B cell (primary cell): ENCODE results near the gene PFKFB3. TPM values are rescaled to one million over a fixed set of nuclear protein-coding genes. Genes with fewer than 3 reads are reported as not detected.

Source experiments
- ATAC-seq: fragments of 200-7000 bp; cut with Tn5 transposase; one replicate; pipeline ENCODE4 v1.10.0; 2021; ENCODE audit warnings: low read depth, mild to moderate bottlenecking, moderate number of reproducible peaks, moderate library complexity
- CTCF ChIA-PET: fragments of 350-600 bp; sonication (Branson Sonifier 250); formaldehyde crosslinking; loops from one replicate; lab custom pipeline; 2021; ENCODE audit warnings: antibody characterized with exemption, inconsistent platforms; lab: Charles Lee
- POLR2A ChIA-PET: fragments of 350-600 bp; sonication (Branson Sonifier 250); formaldehyde crosslinking; loops from one replicate; lab custom pipeline; 2021; ENCODE audit warnings: antibody characterized with exemption; lab: Charles Lee
- DNase-seq: peaks from one replicate; pipeline ENCODE4 v3.0.0; 2013
- H2AFZ ChIP-seq: 2 replicates; pipeline ENCODE4 v1.6.1; 2012; ENCODE audit warnings: mild to moderate bottlenecking, low read depth, low read length; ENCODE audit not compliant: insufficient read depth, poor library complexity, severe bottlenecking
- H3K27ac ChIP-seq, 2 donors: 1 replicate in 1 of 2; 2 replicates in 1 of 2; pipeline ENCODE4 v1.5.1; 2012 to 2013; ENCODE audit warnings: low read length in 2 of 2, mild to moderate bottlenecking in 2 of 2, moderate library complexity in 1 of 2
- H3K27me3 ChIP-seq, 4 experiments: fragments of 200-600 bp in 1 of 4; sonication (generic) in 1 of 4; replicated peaks in 1 of 4; 1 replicate in 2 of 4; 2 replicates in 2 of 4; pipeline versions ENCODE4 v1.6.1 to v1.7.0; 2013 to 2016; ENCODE audit warnings: low read length in 3 of 4, mild to moderate bottlenecking in 2 of 4, mixed read lengths in 1 of 4, moderate library complexity in 1 of 4; ENCODE audit not compliant: insufficient read depth in 4 of 4, control insufficient read depth in 3 of 4; ENCODE audit errors: control extremely low read depth in 1 of 4
- H3K36me3 ChIP-seq, 2 experiments: replicated peaks in 1 of 2; 1 replicate in 1 of 2; 2 replicates in 1 of 2; pipeline versions ENCODE4 v1.6.1 to v1.7.1; 2013; ENCODE audit warnings: low read length in 1 of 2; ENCODE audit not compliant: insufficient read depth in 2 of 2, control insufficient read depth in 1 of 2; ENCODE audit errors: control extremely low read depth in 1 of 2, extremely low read depth in 1 of 2
- H3K4me1 ChIP-seq, 2 donors: fragments of 200-600 bp in 1 of 2; sonication (generic) in 1 of 2; 1 replicate in 1 of 2; 2 replicates in 1 of 2; pipeline versions ENCODE4 v1.5.1 to v1.6.1; 2013 to 2017; ENCODE audit warnings: low read length in 2 of 2; ENCODE audit not compliant: control insufficient read depth in 2 of 2, insufficient read depth in 2 of 2
- H3K4me2 ChIP-seq: replicated peaks from 2 replicates; pipeline ENCODE3; 2012; ENCODE audit warnings: mild to moderate bottlenecking, low read depth, low read length; ENCODE audit not compliant: poor library complexity, severe bottlenecking
- H3K4me3 ChIP-seq, 5 experiments: fragments of 200-600 bp in 1 of 5; sonication (generic) in 1 of 5; 1 replicate in 3 of 5; 2 replicates in 2 of 5; pipeline versions ENCODE4 v1.5.1 to v1.7.0; 2011 to 2016; ENCODE audit warnings: low read length in 4 of 5, mild to moderate bottlenecking in 4 of 5, low read depth in 2 of 5, control low read depth in 1 of 5, moderate library complexity in 1 of 5; ENCODE audit not compliant: insufficient read depth in 1 of 5; ENCODE audit errors: control extremely low read depth in 1 of 5, extremely low read depth in 1 of 5
- H3K79me2 ChIP-seq: fragments of 200-600 bp; sonication (generic); one replicate; pipeline ENCODE4 v1.6.0; 2016; ENCODE audit warnings: low read length; ENCODE audit not compliant: control insufficient read depth, insufficient read depth
- H3K9ac ChIP-seq: fragments of 200-600 bp; sonication (generic); 2 replicates; pipeline ENCODE4 v1.6.1; 2017; ENCODE audit warnings: mild to moderate bottlenecking, low read length, moderate library complexity
- H3K9me3 ChIP-seq, 3 donors: one replicate each; pipeline versions ENCODE4 v1.6.1 to v1.7.1; 2013; ENCODE audit warnings: low read length in 2 of 3; ENCODE audit not compliant: control insufficient read depth in 2 of 3, insufficient read depth in 1 of 3; ENCODE audit errors: control extremely low read depth in 1 of 3
- H4K20me1 ChIP-seq: 2 replicates; pipeline ENCODE4 v1.6.0; 2012; ENCODE audit warnings: mild to moderate bottlenecking, low read length; ENCODE audit not compliant: insufficient read depth, control insufficient read depth, poor library complexity, severe bottlenecking
- H3K27ac Mint-ChIP-seq: one replicate; pipeline ENCODE4 v1.8.0; 2021; ENCODE audit warnings: mixed read lengths
- H3K27me3 Mint-ChIP-seq: one replicate; pipeline ENCODE4 v1.8.0; 2021; ENCODE audit warnings: mixed read lengths
- H3K4me1 Mint-ChIP-seq: one replicate; pipeline ENCODE4 v1.8.0; 2021; ENCODE audit warnings: mixed read lengths
- H3K4me3 Mint-ChIP-seq: one replicate; pipeline ENCODE4 v1.8.0; 2021; ENCODE audit warnings: mixed read lengths
- H3K9me3 Mint-ChIP-seq: one replicate; pipeline ENCODE4 v1.8.0; 2022; ENCODE audit warnings: mixed read lengths; ENCODE audit not compliant: insufficient read depth
- CTCF ChIP-seq: fragments of 200-600 bp; IDR thresholded peaks from one replicate; pipeline ENCODE4 v1.8.0; 2022; ENCODE audit warnings: antibody characterized with exemption, mild to moderate bottlenecking
- EZH2 ChIP-seq: IDR thresholded peaks from 2 replicates; pipeline ENCODE4 v1.6.1; 2012; ENCODE audit warnings: borderline replicate concordance, low read depth, mild to moderate bottlenecking, moderate library complexity, low read length; ENCODE audit not compliant: insufficient read depth, poor library complexity, severe bottlenecking
- WGBS: methylation state at CpG from one replicate; pipeline ENCODE4 v1.1.5; 2013; ENCODE audit warnings: missing lambda C conversion rate; ENCODE audit not compliant: insufficient coverage; 5-methylcytosine and 5-hydroxymethylcytosine counted together
- intact Hi-C: fragments of 100-400 bp; cut with micrococcal nuclease; formaldehyde crosslinking; loops from one replicate; pipeline ENCODE4 v1.10.0; 2022
- polyA plus RNA-seq: library from polyadenylated mRNA; depleted of rRNA; stranded (reverse); fragments of >200 nt; gene quantifications from 2 replicates; pipeline ENCODE4 v1.2.3, GENCODE V29; 2012
- total RNA-seq, 2 donors: library from RNA; stranded (reverse); fragments of 120-200 nt in 1 of 2; gene quantifications; 1 replicate in 1 of 2; 2 replicates in 1 of 2; pipeline versions ENCODE4 v1.2.3 to v1.2.4, GENCODE V29; 2013 to 2022

The PFKFB3 gene
- total and polyA plus RNA-seq, 2 donors (not counting 1 experiment from before 2014, with no cell fraction given), result 13.2 to 239 TPM

GRCh38 chr10:6173203-6173602, 29.5 kb upstream of the PFKFB3 start:
- no peaks in the 10 kb centered on the region for H3K9me3 Mint-ChIP-seq
- no peak overlapping the region for H3K4me2 ChIP-seq
- H3K27me3 Mint-ChIP-seq, result no peaks in the 10 kb centered on the region
- ChIA-PET POLR2A (no interaction called here), CTCF (interaction anchor here (1.6 kb wide), 1 partner anchor 9 kb away, joined by 6 read pairs; no protein-coding TSS in a partner anchor)
- H3K27ac ChIP-seq, result no peak overlapping the region
- peaks cover 7 to 10% of the 10 kb centered on the region in 2 donors for H3K4me1 ChIP-seq
- H3K4me3 ChIP-seq, result no peak overlapping the region
- H3K36me3 ChIP-seq, result peaks cover 0 to under 1% of the 10 kb centered on the region in 2 experiments
- peaks cover 83% of the 10 kb centered on the region for H3K79me2 ChIP-seq
- intact Hi-C loops, result no loop called here
- no peak overlapping the region for H3K9ac ChIP-seq
- peaks cover 98% of the 10 kb centered on the region for H4K20me1 ChIP-seq
- no peaks in the 10 kb centered on the region for H3K9me3 ChIP-seq
- H2AFZ ChIP-seq, result no peak overlapping the region
- ATAC-seq, result peak; percentile 31
- no peak overlapping the region for H3K4me3 Mint-ChIP-seq
- H3K4me1 Mint-ChIP-seq, result peaks cover 56% of the 10 kb centered on the region
- DNase-seq, result no peak
- H3K27me3 ChIP-seq, result no peaks in the 10 kb centered on the region
- no peak for TF ChIP-seq CTCF
- no peak overlapping the region for H3K27ac Mint-ChIP-seq
- 68% methylated on average over 6 of the region's 8 CpGs for WGBS

- Histone ChIP-seq H3K27ac (no peak overlapping the region), H3K4me1 (peaks cover 7 to 10% of the 10 kb centered on the region in 2 donors), H2AFZ (no peak overlapping the region), H3K27me3 (no peaks in the 10 kb centered on the region), H3K9me3 (no peaks in the 10 kb centered on the region), H3K36me3 (no peaks in the 10 kb centered on the region), H4K20me1 (peaks cover 98% of the 10 kb centered on the region), H3K4me2 (no peak overlapping the region), H3K9ac (no peak overlapping the region), H3K4me3 (no peak overlapping the region), H3K79me2 (peaks cover 75% of the 10 kb centered on the region)
- H3K4me1 Mint-ChIP-seq, result peaks cover 53% of the 10 kb centered on the region
- no peaks in the 10 kb centered on the region for H3K27me3 Mint-ChIP-seq
- no peaks in the 10 kb centered on the region for H3K9me3 Mint-ChIP-seq
- H3K4me3 Mint-ChIP-seq, result no peak overlapping the region
- intact Hi-C loops, result no loop called here
- no peak for DNase-seq
- ChIA-PET POLR2A (interaction anchor here (0.5 kb wide), 1 partner anchor 18 kb away, joined by 5 read pairs; no protein-coding TSS in a partner anchor), CTCF (interaction anchor here (1.7 kb wide), 1 partner anchor 228 kb away, joined by 6 read pairs; no protein-coding TSS in a partner anchor)
- H3K27ac Mint-ChIP-seq, result no peak overlapping the region
- no peak for ATAC-seq
- no peak for TF ChIP-seq CTCF
- no peak for TF ChIP-seq EZH2
- WGBS, result 97% methylated on average over 19 of the region's 22 CpGs
These were observed 28.4 kb upstream of the PFKFB3 start for GRCh38 chr10:6174201-6174874.
